CD1c-positive myeloid dendritic cell (primary cell): ENCODE measurements around the gene RAB31.

Experiments used
- DNase-seq: peaks from one replicate; pipeline ENCODE4 v3.0.0-alpha.2; 2016; ENCODE audit errors: extremely low spot score

RAB31 gene

GRCh38 chr18:9694174-9694573, 13.9 kb upstream of the RAB31 start:
- no peak for DNase-seq

GRCh38 chr18:9694952-9695495, 13.1 kb upstream of the RAB31 start:
- no peak for DNase-seq

- DNase-seq: no peak
Observed at GRCh38 chr18:9695605-9696004, 12.5 kb upstream of the RAB31 start.

GRCh38 chr18:9696112-9696511, 12.0 kb upstream of the RAB31 start:
- DNase-seq: no peak

- no peak for DNase-seq
Observed at GRCh38 chr18:9696701-9697100, 11.4 kb upstream of the RAB31 start.

GRCh38 chr18:9697121-9697520, 11.0 kb upstream of the RAB31 start:
- DNase-seq: no peak

GRCh38 chr18:9698497-9698896, 9.6 kb upstream of the RAB31 start:
- no peak for DNase-seq

GRCh38 chr18:9700261-9700796, 7.8 kb upstream of the RAB31 start:
- peak; percentile 42 for DNase-seq

GRCh38 chr18:9701609-9702349, 6.3 kb upstream of the RAB31 start:
- DNase-seq: peak; percentile 79

GRCh38 chr18:9704233-9705118, 3.6 kb upstream of the RAB31 start:
- no peak for DNase-seq

GRCh38 chr18:9705183-9705829, 2.8 kb upstream of the RAB31 start:
- DNase-seq: no peak

- DNase-seq: no peak
Observed at GRCh38 chr18:9706081-9706935, 1.8 kb upstream of the RAB31 start.

- peak; percentile 45 for DNase-seq
Observed at GRCh38 chr18:9707381-9708056, 582 bp upstream of the RAB31 start.

- DNase-seq: peak; percentile 31
Observed at GRCh38 chr18:9708434-9709303, 568 bp downstream of the RAB31 start.

- DNase-seq: peak; percentile 70
Observed at GRCh38 chr18:9709304-9709877, 1.3 kb downstream of the RAB31 start.

- DNase-seq: peak; percentile 43
Observed at GRCh38 chr18:9710037-9710436, 1.9 kb downstream of the RAB31 start.

GRCh38 chr18:9711361-9712129, 3.4 kb downstream of the RAB31 start:
- peak; percentile 92 for DNase-seq

GRCh38 chr18:9712130-9712577, 4.1 kb downstream of the RAB31 start:
- DNase-seq: no peak
